HEK293 (cell line): ENCODE results near the gene ACSF2.
A peak's percentile ranks its signal among the peaks of the same experiment; 100 is the strongest.

Experiments used
- CTCF ChIA-PET: fragments of 350-600 bp; formaldehyde crosslinking; extraction: SDS; loops from one replicate; lab custom pipeline; 2021; ENCODE audit warnings: antibody characterized with exemption; lab: Yijun Ruan, JAX
- POLR2A ChIA-PET: fragments of 300-600 bp; formaldehyde crosslinking; extraction: SDS; loops from one replicate; lab custom pipeline; 2020; ENCODE audit warnings: antibody characterized with exemption, inconsistent platforms; lab: Yijun Ruan, JAX
- H3K27ac ChIP-seq: fragments of 200-500 bp; sonication (Bioruptor generic); 2 replicates; pipeline ENCODE4 v1.5.1; 2014; ENCODE audit warnings: low read depth, low read length, control low read depth, inconsistent platforms; ENCODE audit errors: extremely low read depth
- H3K36me3 ChIP-seq, 2 experiments: fragments of 200-500 bp in 1 of 2; sonication (Bioruptor generic) in 1 of 2; 1 replicate in 1 of 2; 2 replicates in 1 of 2; pipeline ENCODE4 v1.5.1; 2014 to 2017; ENCODE audit warnings: inconsistent platforms in 2 of 2, low read length in 2 of 2; ENCODE audit not compliant: control insufficient read depth in 2 of 2, insufficient read depth in 1 of 2
- H3K4me1 ChIP-seq: fragments of 200-500 bp; sonication (Bioruptor generic); 2 replicates; pipeline ENCODE4 v1.5.1; 2014; ENCODE audit warnings: mild to moderate bottlenecking, low read length, inconsistent platforms; ENCODE audit not compliant: control insufficient read depth, insufficient read depth
- H3K4me3 ChIP-seq: 2 replicates; pipeline ENCODE4 v1.5.1; 2011; ENCODE audit warnings: low read depth, mild to moderate bottlenecking, control low read depth, low read length, moderate library complexity
- H3K9me3 ChIP-seq: fragments of 200-500 bp; sonication (Bioruptor generic); 2 replicates; pipeline ENCODE4 v1.5.1; 2014; ENCODE audit warnings: low read depth, low read length, inconsistent platforms; ENCODE audit not compliant: control insufficient read depth, insufficient read depth
- BCL11A ChIP-seq: fragments of 450-650 bp; formaldehyde crosslinking; IDR thresholded peaks from 2 replicates; pipeline ENCODE4 v1.5.1; 2016; ENCODE audit warnings: low read depth, missing biosample characterization, missing genetic modification characterization
- GLIS1 ChIP-seq: fragments of 450-650 bp; formaldehyde crosslinking; IDR thresholded peaks from 2 replicates; pipeline ENCODE4 v1.5.1; 2016; ENCODE audit warnings: missing biosample characterization, missing genetic modification characterization
- KLF8 ChIP-seq: fragments of 450-650 bp; formaldehyde crosslinking; IDR thresholded peaks from 2 replicates; pipeline ENCODE4 v1.5.1; 2016; ENCODE audit warnings: missing biosample characterization, missing genetic modification characterization
- SALL2 ChIP-seq: fragments of 450-650 bp; formaldehyde crosslinking; IDR thresholded peaks from 2 replicates; pipeline ENCODE4 v1.5.0; 2017; ENCODE audit warnings: missing biosample characterization, mild to moderate bottlenecking, missing genetic modification characterization, borderline replicate concordance
- SCRT2 ChIP-seq: fragments of 450-650 bp; formaldehyde crosslinking; IDR thresholded peaks from 2 replicates; pipeline ENCODE4 v1.5.1; 2016; ENCODE audit warnings: missing biosample characterization, missing genetic modification characterization
- WT1 ChIP-seq: fragments of 450-650 bp; formaldehyde crosslinking; IDR thresholded peaks from 2 replicates; pipeline ENCODE4 v1.5.1; 2016; ENCODE audit warnings: missing biosample characterization, missing genetic modification characterization
- YY1 ChIP-seq: fragments of 450-650 bp; formaldehyde crosslinking; IDR thresholded peaks from 2 replicates; pipeline ENCODE4 v1.5.1; 2018; ENCODE audit warnings: missing biosample characterization, missing genetic modification characterization
- ZIC2 ChIP-seq: fragments of 450-650 bp; formaldehyde crosslinking; IDR thresholded peaks from 2 replicates; pipeline ENCODE4 v1.5.1; 2016; ENCODE audit warnings: missing biosample characterization, missing genetic modification characterization
- ZNF10 ChIP-seq: fragments of 450-650 bp; formaldehyde crosslinking; IDR thresholded peaks from 2 replicates; pipeline ENCODE4 v1.5.1; 2017; ENCODE audit warnings: missing biosample characterization, missing genetic modification characterization
- ZNF121 ChIP-seq: fragments of 450-650 bp; formaldehyde crosslinking; IDR thresholded peaks from 2 replicates; pipeline ENCODE4 v1.5.1; 2016; ENCODE audit warnings: missing biosample characterization, missing genetic modification characterization
- ZNF140 ChIP-seq: fragments of 450-650 bp; formaldehyde crosslinking; IDR thresholded peaks from 2 replicates; pipeline ENCODE4 v1.5.1; 2016; ENCODE audit warnings: missing biosample characterization, missing genetic modification characterization
- ZNF211 ChIP-seq: fragments of 450-650 bp; formaldehyde crosslinking; IDR thresholded peaks from 2 replicates; pipeline ENCODE4 v1.5.1; 2016; ENCODE audit warnings: low read depth, missing biosample characterization, missing genetic modification characterization
- ZNF239 ChIP-seq: fragments of 450-650 bp; formaldehyde crosslinking; IDR thresholded peaks from 2 replicates; pipeline ENCODE4 v1.5.1; 2016; ENCODE audit warnings: missing biosample characterization, missing genetic modification characterization
- ZNF350 ChIP-seq: fragments of 450-650 bp; formaldehyde crosslinking; IDR thresholded peaks from 2 replicates; pipeline ENCODE4 v1.5.0; 2017; ENCODE audit warnings: missing biosample characterization, mild to moderate bottlenecking, missing genetic modification characterization
- ZNF48 ChIP-seq: fragments of 450-650 bp; formaldehyde crosslinking; IDR thresholded peaks from 2 replicates; pipeline ENCODE4 v1.5.1; 2016; ENCODE audit warnings: missing biosample characterization, missing genetic modification characterization
- ZNF549 ChIP-seq: fragments of 450-650 bp; IDR thresholded peaks from 2 replicates; pipeline ENCODE4 v1.5.1; 2018; ENCODE audit warnings: missing biosample characterization, missing genetic modification characterization, mild to moderate bottlenecking, inconsistent platforms, moderate library complexity
- ZNF626 ChIP-seq: fragments of 450-650 bp; sonication (Bioruptor Pico); formaldehyde crosslinking; IDR thresholded peaks from 2 replicates; pipeline ENCODE4 v1.5.1; 2018; ENCODE audit warnings: missing biosample characterization, missing genetic modification characterization, inconsistent platforms
- ZNF660 ChIP-seq: fragments of 450-650 bp; IDR thresholded peaks from 2 replicates; pipeline ENCODE4 v1.5.1; 2018; ENCODE audit warnings: missing biosample characterization, mild to moderate bottlenecking, missing genetic modification characterization
- ZNF664 ChIP-seq: fragments of 450-650 bp; formaldehyde crosslinking; IDR thresholded peaks from 2 replicates; pipeline ENCODE4 v1.5.1; 2016; ENCODE audit warnings: missing biosample characterization, missing genetic modification characterization
- ZNF701 ChIP-seq: fragments of 450-650 bp; formaldehyde crosslinking; IDR thresholded peaks from 2 replicates; pipeline ENCODE4 v1.5.1; 2016; ENCODE audit warnings: missing biosample characterization, missing genetic modification characterization
- ZNF707 ChIP-seq: fragments of 450-650 bp; formaldehyde crosslinking; IDR thresholded peaks from 2 replicates; pipeline ENCODE4 v1.5.1; 2016; ENCODE audit warnings: missing biosample characterization, missing genetic modification characterization
- ZNF76 ChIP-seq: fragments of 450-650 bp; formaldehyde crosslinking; IDR thresholded peaks from 2 replicates; pipeline ENCODE4; 2016; ENCODE audit warnings: low read depth, missing biosample characterization, missing genetic modification characterization, borderline replicate concordance
- ZNF843 ChIP-seq: fragments of 450-650 bp; formaldehyde crosslinking; IDR thresholded peaks from 2 replicates; pipeline ENCODE4 v1.5.1; 2016; ENCODE audit warnings: missing biosample characterization, missing genetic modification characterization
- ZSCAN30 ChIP-seq: fragments of 450-650 bp; IDR thresholded peaks from 2 replicates; pipeline ENCODE4 v1.5.1; 2018; ENCODE audit warnings: missing biosample characterization, mild to moderate bottlenecking, missing genetic modification characterization, moderate library complexity
- TF ChIP-seq, protein P1 (sequence below): fragments of 450-650 bp; formaldehyde crosslinking; IDR thresholded peaks from 2 replicates; pipeline ENCODE4 v1.5.1; 2016; ENCODE audit warnings: missing biosample characterization, missing genetic modification characterization
- TF ChIP-seq, protein P2 (sequence below): fragments of 450-650 bp; formaldehyde crosslinking; IDR thresholded peaks from 2 replicates; pipeline ENCODE4 v1.5.1; 2016; ENCODE audit warnings: missing biosample characterization, missing genetic modification characterization
- TF ChIP-seq, protein P3 (sequence below): fragments of 450-650 bp; formaldehyde crosslinking; IDR thresholded peaks from 2 replicates; pipeline ENCODE4 v1.5.1; 2016; ENCODE audit warnings: missing biosample characterization, missing genetic modification characterization, borderline replicate concordance

The ACSF2 gene

DNA sequence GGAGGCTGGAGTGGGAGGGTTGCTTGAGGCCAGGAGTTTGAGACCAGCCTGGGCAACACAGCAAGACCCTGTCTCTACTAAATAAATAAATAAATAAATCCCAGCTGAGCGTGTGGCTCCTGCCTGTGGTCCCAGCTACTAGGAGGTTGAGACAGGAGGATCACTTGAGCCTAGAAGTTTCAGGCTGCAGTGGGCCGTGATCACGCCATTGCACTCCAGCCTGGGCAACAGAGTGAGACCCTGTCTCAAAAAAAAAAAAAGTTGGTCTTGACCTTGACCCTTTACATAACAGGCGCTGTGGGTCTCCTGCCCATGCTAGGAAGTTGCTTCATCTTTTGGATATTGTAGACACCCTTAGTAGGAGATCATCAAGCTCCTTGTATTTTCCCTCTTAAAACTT, 11.4 kb downstream of the ACSF2 start:
- Histone ChIP-seq H3K36me3 (peaks cover 4 to 12% of the 10 kb centered on the region in 2 experiments; a peak in 2 of 3 replicates), H3K4me1 (no peaks in the 10 kb centered on the region; the same call in 1 of the 2 replicates), H3K4me3 (no peak overlapping the region), H3K27ac (no peak overlapping the region), H3K9me3 (no peaks in the 10 kb centered on the region)
- ChIA-PET CTCF (interaction anchor here (1.6 kb wide), 1 partner anchor 40 kb away, joined by 11 read pairs; the partner anchor contains the start of gene LRRC59), POLR2A (interaction anchor here (1.0 kb wide), 1 partner anchor 11 kb away, joined by 3 read pairs; the partner anchor contains the start of gene ACSF2)
- peak; percentile 97 for TF ChIP-seq ZNF121
- TF ChIP-seq SALL2 (tag by site-specific recombination), result no peak

DNA sequence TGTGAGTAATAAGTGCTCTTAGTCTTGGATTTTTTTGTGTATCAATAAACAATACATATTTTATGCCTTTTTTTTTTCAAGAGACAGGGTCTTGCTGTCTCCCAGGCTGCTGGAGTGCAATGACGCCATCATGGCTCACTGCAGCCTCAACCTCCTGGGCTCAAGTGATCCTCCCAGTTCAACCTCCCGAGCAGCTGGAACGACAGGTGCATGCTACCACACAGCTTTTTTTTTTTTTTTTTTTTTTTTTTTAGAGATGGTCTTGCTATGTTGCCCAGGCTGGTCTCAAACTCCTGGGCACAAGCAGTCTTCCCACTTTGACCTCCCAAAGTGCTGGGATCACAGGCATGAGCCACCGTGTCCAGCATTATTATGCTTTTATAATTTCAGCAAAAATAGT, 13.0 kb downstream of the ACSF2 start:
- POLR2A ChIA-PET, result interaction anchor here (0.6 kb wide), 1 partner anchor 9 kb away, joined by 5 read pairs; no protein-coding TSS in a partner anchor
- no peaks in the 10 kb centered on the region for H3K9me3 ChIP-seq
- peaks cover 0 to 5% of the 10 kb centered on the region in 2 experiments; a peak in 2 of 3 replicates for H3K36me3 ChIP-seq
- peaks cover 13% of the 10 kb centered on the region for H3K4me1 ChIP-seq
- no peak overlapping the region for H3K4me3 ChIP-seq
- H3K27ac ChIP-seq, result no peak overlapping the region
- peak; percentile 47 for TF ChIP-seq GLIS1 (tag by site-specific recombination)
- TF ChIP-seq, protein P1, sequence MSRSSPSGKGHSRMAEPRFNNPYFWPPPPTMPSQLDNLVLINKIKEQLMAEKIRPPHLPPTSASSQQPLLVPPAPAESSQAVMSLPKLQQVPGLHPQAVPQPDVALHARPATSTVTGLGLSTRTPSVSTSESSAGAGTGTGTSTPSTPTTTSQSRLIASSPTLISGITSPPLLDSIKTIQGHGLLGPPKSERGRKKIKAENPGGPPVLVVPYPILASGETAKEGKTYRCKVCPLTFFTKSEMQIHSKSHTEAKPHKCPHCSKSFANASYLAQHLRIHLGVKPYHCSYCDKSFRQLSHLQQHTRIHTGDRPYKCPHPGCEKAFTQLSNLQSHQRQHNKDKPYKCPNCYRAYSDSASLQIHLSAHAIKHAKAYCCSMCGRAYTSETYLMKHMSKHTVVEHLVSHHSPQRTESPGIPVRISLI (tag by site-specific recombination), result peak; percentile 73; the same call in 1 of the 2 replicates
- TF ChIP-seq ZNF660 (tag by site-specific recombination), result no peak
- CTCF ChIA-PET, result no interaction called here

DNA sequence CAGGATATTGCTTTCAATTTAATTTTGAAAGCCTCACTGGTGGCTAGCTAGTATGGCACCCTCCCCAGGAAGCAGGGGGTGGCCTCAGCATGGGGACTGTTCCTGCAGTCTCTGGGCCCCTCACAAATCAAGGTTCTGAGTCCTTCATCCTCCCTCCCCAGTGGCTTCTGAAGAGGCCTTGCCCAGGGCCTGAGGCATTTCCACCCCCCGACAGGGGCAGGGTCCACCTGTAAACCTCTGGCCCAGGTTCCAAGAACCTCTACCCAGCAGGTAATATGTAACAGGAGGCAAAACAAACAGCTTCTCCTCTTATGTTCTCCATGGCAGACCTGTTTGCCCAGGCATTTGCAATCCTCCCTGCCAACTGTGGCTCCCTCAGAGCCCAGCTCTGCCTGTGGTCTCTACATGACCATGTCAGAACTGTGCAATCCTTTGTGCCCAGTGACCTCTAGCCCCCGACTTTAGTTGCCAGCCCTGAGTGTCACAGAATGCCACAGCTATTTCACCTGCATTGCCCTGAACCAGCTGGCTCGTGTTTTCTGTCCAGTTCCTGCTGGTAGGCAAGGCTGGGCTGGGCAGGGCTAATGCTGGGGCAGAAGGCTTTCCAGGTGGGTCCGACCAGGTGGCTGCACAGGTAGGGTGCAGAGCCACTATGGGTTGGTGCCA, 14.3 kb downstream of the ACSF2 start:
- Histone ChIP-seq H3K27ac (no peak overlapping the region; the same call in 1 of the 2 replicates), H3K9me3 (no peaks in the 10 kb centered on the region), H3K4me3 (no peak overlapping the region), H3K4me1 (peaks cover 20% of the 10 kb centered on the region), H3K36me3 (peaks cover 0 to 5% of the 10 kb centered on the region in 2 experiments; a peak in 2 of 3 replicates)
- TF ChIP-seq ZNF48 (tag by site-specific recombination), result no peak
- TF ChIP-seq ZNF664 (tag by site-specific recombination), result no peak
- TF ChIP-seq SCRT2 (tag by site-specific recombination), result 0 out of 2 replicates have a peak, but pooled peaks have one; percentile 11
- no peak for TF ChIP-seq ZNF549 (tag by site-specific recombination)
- no peak for TF ChIP-seq KLF8
- TF ChIP-seq ZSCAN30 (tag by site-specific recombination), result no peak
- no peak for TF ChIP-seq ZNF76 (tag by site-specific recombination)
- TF ChIP-seq ZNF350 (tag by site-specific recombination), result no peak
- TF ChIP-seq YY1 (tag by site-specific recombination), result no peak
- no peak for TF ChIP-seq ZNF10 (tag by site-specific recombination)
- TF ChIP-seq ZNF211 (tag by site-specific recombination), result no peak
- TF ChIP-seq ZNF701 (tag by site-specific recombination), result no peak
- TF ChIP-seq WT1 (tag by site-specific recombination), result no peak
- TF ChIP-seq, protein P2, sequence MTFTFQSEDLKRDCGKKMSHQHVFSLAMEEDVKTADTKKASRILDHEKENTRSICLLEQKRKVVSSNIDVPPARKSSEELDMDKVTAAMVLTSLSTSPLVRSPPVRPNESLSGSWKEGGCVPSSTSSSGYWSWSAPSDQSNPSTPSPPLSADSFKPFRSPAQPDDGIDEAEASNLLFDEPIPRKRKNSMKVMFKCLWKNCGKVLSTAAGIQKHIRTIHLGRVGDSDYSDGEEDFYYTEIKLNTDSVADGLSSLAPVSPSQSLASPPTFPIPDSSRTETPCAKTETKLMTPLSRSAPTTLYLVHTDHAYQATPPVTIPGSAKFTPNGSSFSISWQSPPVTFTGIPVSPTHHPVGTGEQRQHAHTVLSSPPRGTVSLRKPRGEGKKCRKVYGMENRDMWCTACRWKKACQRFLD (tag by site-specific recombination), result no peak
- TF ChIP-seq ZNF707, result no peak
- TF ChIP-seq ZNF140, result no peak
- TF ChIP-seq, protein P3, sequence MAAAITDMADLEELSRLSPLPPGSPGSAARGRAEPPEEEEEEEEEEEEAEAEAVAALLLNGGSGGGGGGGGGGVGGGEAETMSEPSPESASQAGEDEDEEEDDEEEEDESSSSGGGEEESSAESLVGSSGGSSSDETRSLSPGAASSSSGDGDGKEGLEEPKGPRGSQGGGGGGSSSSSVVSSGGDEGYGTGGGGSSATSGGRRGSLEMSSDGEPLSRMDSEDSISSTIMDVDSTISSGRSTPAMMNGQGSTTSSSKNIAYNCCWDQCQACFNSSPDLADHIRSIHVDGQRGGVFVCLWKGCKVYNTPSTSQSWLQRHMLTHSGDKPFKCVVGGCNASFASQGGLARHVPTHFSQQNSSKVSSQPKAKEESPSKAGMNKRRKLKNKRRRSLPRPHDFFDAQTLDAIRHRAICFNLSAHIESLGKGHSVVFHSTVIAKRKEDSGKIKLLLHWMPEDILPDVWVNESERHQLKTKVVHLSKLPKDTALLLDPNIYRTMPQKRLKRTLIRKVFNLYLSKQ (tag by site-specific recombination), result no peak
- no peak for TF ChIP-seq ZNF626 (tag by site-specific recombination)
- TF ChIP-seq GLIS1 (tag by site-specific recombination), result peak; percentile 89
- no peak for TF ChIP-seq BCL11A
- TF ChIP-seq ZNF843 (tag by site-specific recombination), result no peak
- no peak for TF ChIP-seq ZNF239 (tag by site-specific recombination)
- peak; percentile 90 for TF ChIP-seq ZIC2
- ChIA-PET CTCF (interaction anchor here (0.6 to 1.2 kb wide), 3 partner anchors 42 to 61 kb away, joined by 3 to 7 read pairs (median 3); no protein-coding TSS in a partner anchor), POLR2A (interaction anchor here (1.3 kb wide), 1 partner anchor 13 kb away, joined by 3 read pairs; no protein-coding TSS in a partner anchor)
